HG02885 (cell line): ENCODE results near the gene MYL2.
"Not testable (repeated sequence)": the region's sequence is repeated elsewhere in the genome, so short reads cannot be mapped to it uniquely, and the experiment has no call there.

Experiments
- ATAC-seq: cut with Tn5 transposase; IDR thresholded peaks from one replicate; pipeline ENCODE4 v1.9.1; 2021; ENCODE audit warnings: mild to moderate bottlenecking; ENCODE audit not compliant: unreplicated experiment, poor library complexity

MYL2 gene, protein sequence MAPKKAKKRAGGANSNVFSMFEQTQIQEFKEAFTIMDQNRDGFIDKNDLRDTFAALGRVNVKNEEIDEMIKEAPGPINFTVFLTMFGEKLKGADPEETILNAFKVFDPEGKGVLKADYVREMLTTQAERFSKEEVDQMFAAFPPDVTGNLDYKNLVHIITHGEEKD

DNA sequence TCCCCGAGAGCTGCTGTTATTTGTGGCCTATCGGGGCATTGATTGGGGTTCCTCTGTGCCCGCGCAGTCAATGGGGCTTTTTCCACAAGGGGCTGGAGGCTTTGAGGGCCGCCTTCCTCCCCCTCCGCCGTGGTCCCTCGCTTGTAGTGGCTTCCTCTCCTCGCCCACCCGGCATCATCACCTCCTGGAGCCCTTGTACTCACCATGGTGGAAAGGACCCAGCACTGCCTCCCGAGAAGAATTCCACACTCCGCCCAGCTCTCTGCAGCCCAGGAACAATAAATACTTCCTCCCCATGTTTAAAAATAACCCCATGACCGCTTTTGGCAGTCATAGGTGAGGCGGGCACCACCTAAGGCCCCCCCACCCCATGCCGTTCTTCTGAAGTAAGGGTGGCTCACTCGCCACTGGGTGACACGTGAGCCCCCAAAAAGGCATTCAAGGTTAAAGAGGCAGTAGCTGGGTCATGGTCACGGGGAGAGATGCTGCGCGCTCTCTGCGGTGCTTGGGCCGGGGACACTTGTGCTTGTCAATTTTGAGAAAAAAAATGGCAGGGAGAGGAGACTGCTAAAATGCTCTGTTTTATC, at the start of gene MYL2:
MYL2 (minus strand) TSS at position 256 of the 587 bp plus-strand sequence; CDS start at position 206, 50 bp downstream.
- no peak for ATAC-seq

DNA sequence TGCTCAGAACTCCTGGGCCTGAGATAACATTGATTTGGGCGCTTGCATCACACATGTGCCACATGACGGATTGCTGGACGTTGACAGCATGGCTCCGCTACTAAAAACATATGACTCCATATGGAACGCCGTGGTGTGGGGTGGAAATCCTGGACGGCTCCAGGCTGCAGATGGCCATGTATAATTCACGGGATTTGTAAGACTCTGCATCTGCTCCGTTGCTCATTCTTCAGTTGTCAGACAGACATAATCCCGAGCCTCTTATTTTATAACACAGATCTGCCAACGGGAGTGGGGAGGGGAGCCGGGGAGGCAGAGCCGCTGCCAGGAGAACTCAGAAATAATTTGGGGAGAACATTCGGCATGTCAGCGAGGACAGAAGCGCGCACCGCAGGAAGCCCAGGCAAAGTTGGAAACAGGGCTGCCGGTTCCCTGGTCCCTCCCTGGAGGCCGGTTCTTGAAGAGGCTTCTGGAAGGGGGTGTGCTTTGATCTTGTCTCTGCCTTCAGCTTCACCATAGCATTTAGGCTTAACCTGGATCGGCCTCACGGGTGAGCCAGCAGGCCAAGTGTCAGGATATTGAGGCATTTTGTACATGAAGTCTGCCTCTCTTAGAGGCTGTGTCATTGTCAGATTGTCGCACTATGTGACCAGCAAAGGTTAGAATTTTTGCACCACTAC, 45.8 kb upstream of the MYL2 start:
- ATAC-seq, result no peak

DNA sequence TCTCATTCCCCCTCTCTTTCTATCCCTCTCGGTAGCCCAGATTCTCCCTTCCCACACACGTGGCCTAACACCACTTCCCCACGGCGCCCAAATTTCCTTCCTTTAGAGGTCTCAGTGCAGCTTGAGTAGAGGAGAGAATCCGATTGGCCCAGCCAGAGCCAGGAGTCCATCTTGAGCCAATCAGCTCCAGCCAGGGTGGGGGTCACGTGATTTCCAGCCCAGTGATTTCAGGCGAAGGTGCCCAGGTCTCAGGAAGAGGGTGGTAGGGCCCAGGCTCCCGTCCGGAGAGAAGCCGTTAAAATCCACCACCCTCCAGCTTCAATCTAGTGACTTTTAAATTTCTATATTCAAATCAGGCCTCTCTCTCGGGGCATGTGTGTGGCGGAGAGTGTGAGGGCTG, 45.2 kb upstream of the MYL2 start:
- no peak for ATAC-seq

DNA sequence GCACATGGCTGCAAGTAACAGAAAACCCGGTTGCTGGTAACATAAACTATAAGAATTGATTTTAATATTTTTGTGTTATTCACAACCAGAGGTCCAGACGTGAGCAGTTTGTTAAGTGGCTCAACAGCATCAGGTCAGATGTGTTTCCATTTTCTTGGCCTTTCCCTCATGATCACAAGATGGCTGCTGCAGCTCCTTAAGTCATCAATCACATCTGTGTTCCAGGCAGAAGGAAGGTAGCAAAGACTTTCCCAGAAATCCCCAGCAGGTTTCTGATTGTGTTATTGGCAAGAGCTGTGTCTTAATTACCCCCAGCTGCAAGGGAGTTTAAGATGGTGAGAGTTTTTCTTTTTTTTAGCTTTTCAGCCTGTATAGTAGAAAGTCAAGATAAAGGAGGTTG, 40.4 kb upstream of the MYL2 start:
- no peak for ATAC-seq

DNA sequence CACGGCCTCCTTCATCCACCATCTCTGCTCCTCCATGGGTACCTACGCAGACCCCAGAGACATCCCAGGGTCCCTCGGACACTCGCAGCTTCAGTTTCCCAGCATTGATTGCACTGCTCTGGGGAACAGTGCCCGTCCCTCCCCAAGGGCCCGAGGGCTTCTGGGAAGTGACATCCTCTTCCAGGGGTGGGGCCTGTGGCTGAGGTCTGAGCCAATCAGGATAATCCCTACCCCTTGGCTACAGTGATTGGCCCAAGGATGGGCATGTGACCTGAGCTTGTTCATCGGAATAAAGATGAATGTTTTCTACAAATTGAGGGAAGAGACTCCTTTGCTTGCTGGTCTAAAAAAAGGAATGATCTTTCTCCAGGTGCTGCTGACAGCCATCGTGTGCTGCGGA, 37.3 kb upstream of the MYL2 start:
- ATAC-seq, result no peak

DNA sequence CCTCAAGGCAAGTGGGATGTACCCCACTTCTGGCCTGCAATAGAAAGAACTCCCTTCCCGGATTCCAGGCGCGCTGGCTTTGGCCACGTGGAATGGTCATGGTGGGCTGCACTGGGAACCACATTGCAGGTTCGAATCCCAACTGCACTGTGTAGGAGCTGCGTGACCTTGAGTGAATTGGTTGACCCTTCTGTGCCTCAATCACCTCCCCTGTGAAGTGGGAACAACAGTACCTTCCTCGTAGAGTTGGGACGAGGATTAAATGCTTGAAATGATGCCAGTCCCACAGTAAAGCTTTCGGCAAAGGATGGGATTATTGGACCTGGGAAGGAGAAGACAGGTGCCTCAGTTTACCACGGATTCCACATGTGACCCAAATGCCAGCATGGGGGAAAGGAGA, 36.8 kb upstream of the MYL2 start:
- no peak for ATAC-seq

DNA sequence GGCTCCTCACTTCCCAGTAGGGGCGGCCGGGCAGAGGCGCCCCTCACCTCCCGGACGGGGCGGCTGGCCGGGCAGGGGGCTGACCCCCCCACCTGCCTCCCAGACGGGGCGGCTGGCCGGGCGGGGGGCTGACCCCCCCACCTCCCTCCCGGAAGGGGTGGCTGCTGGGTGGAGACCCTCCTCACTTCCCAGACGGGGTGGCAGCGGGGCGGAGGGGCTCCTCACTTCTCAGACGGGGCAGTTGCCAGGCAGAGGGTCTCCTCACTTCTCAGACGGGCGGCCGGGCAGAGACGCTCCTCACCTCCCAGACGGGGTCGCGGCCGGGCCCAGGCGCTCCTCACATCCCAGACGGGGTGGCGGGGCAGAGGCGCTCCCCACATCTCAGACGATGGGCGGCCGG, 30.5 kb upstream of the MYL2 start:
- not testable (repeated sequence) for ATAC-seq

DNA sequence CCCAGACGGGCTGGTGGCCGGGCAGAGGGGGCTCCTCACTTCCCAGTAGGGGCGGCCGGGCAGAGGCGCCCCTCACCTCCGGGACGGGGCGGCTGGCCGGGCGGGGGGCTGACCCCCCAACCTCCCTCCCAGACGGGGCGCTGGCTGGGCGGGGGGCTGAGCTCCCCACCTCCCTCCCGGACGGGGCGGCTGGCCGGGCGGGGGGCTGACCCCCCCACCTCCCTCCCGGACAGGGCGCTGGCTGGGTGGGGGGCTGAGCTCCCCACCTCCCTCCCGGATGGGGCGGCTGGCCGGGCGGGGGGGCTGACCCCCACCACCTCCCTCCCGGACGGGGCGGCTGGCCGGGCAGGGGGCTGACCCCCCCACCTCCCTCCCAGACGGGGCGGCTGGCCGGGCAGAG, 30.1 kb upstream of the MYL2 start:
- not testable (repeated sequence) for ATAC-seq

DNA sequence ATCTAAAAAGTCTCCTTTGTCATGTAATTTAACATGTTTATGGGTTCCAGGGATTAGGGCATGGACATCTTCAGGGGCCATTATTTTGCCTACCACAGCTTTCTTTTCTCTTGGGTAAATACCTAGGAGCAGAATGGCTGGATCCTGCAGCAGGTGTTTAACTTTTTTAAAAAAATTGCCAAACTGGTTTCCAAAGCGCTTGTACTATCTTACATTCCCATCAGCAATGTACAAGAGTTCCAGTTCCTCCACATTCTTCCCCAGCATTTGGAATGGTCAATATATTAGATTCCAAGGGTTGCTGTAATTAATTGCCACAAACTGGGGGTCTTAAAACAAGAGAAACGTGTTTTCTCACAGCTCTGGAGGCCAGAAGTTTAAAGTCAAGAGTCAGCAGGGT, 27.7 kb upstream of the MYL2 start:
- no peak for ATAC-seq

DNA sequence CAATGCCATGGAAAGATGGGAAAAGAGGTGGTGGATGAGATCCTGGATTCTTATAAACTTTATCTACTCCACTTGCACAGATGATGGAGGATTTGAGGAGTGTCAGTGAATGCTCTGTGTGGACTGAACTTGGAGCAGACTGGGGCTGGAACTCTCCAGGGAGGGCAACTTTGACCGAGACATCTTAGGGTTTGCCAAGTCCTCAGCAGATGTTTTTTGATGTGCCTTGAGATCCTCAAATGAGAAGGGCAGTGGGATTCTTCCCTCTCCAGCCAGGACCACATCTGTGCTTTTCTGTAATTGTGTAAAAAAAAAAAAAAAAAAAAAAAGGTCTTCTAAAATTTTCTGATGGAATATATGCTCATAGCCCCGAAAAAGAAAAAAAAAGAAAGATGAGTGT, 23.0 kb upstream of the MYL2 start:
- ATAC-seq, result no peak

DNA sequence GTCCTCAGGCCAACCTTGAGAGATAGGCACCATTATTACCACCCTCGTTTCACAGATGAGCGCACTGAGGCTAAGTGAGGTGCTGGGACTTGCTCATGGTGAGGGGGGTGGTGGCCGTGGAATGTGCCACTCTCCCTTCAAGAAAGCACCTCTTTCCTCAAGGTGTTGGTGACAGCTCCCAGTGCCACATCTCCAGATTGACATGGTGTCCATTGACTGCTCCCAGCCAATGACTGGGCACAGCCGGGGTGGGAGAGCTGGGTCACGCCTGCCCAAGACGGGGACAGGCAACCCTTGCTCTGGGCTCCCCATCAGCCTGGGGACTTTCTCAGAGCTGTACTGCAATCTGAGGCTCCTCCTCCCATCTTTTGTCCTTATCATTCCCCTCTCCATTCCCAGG, 21.0 kb upstream of the MYL2 start:
- no peak for ATAC-seq

DNA sequence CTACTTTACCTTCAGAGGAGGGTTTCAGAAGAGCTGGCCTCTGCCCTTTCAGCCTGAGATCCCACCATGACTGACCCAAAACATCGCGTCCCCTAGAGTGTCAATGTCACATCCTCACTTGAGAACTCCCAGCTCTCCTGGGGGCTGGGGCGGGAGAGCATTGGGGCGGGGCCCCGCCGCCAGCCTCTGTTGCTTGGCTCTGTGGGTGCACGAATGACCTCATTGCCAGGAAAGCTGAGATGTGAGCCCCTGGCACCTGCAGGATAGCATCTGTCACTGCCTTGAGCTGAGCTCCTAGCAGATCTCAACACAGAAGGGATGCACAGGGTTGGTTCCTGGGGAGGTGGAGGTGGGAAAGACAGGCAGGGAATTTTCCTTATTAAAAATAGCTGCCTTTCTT, 20.6 kb upstream of the MYL2 start:
- no peak for ATAC-seq

DNA sequence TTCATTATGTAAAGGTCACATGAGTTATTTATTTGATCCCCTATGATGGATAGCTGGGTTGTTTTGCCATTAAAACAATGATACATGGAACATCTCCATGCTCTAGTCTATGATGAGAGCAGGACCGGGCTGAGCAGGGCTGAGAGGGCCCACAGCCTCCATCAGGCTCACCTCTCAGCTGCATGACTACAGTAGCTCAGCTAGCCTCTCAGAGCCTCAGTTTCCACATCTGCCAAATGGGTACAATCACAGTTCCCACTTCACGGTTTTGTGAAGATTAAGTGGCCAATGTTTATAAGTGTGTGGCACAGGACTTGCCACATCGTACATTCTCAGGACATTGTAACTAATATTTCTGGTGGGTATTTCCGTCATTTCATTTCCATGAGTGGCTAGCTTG, 19.9 kb upstream of the MYL2 start:
- ATAC-seq, result no peak

DNA sequence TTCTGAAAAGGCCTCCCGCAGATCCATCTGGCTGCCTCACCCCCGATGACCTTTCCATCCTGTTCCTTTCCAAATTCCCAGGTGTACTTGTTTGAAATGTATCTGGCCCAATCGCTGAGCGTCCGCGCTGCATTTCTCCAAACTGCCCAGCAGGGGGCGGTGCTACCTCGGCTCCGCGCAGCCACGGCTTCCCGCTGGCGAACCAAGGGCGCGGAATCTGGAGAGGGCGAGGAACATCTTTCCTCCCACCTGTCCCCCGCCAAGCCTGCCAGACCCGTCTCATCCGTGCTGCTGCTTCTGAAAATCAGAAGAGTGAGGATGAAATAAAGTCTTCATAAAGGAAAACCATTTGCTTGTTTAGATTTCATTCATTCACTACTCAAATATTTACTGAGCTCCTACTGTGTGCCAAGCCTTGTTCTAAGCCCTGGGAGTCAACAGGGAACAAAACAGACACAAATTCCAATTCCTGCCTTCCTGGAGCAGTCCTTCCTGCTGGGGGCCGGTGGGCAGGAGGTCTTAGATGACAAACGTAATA, 16.8 kb upstream of the MYL2 start:
- no peak for ATAC-seq

DNA sequence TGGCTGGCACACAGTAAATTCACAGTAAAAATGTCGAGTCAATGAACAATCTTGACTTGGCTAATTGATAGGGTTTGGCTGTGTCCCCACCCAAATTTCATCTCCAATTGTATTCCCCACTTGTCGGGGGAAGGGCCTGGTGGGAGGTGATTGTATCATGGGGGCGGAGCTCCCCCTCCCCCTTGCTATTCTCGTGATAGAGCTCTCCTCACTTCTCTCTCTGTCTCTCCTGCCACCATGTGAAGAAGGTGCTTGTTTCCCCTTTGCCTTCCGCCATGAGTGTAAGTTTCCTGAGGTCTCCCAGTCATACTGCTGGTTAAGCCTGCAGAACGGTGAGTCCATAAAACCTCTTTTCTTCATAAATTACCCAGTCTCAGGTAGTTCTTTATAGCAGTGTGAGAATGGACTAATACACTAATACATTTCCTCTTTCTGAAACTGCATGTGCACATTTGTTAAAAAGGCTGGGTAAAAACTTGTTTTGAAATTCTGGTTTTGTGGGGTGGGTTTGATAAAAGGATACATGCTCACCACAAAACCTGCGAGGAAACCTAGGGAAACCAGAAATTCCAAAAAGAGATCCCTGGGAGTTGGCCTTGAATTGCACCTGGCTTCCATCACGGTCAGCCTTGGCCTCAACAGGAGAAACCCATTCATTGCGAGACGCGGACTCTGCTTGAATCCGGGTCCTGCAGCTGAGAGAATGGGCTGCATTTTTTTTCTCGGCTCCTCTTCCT, 16.2 kb upstream of the MYL2 start:
- ATAC-seq, result no peak

DNA sequence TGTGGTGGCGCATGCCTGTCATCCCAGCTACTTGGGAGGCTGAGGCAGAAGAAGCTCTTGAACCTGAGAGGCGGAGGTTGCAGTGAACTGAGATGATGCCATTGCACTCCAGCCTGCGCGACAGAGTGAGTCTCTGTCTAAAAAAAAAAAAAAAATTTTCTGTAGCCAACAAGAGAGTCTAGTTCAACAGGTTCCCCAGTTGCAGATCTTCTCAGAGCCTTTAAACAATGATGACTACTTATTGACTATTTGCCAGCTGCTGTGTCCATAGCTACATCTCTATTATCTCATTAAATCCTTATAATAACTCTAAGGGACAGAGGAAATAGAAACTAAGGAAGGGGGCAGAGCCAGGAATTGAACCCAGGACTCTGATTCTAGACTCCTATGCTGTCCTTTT, 15.2 kb upstream of the MYL2 start:
- ATAC-seq, result no peak

DNA sequence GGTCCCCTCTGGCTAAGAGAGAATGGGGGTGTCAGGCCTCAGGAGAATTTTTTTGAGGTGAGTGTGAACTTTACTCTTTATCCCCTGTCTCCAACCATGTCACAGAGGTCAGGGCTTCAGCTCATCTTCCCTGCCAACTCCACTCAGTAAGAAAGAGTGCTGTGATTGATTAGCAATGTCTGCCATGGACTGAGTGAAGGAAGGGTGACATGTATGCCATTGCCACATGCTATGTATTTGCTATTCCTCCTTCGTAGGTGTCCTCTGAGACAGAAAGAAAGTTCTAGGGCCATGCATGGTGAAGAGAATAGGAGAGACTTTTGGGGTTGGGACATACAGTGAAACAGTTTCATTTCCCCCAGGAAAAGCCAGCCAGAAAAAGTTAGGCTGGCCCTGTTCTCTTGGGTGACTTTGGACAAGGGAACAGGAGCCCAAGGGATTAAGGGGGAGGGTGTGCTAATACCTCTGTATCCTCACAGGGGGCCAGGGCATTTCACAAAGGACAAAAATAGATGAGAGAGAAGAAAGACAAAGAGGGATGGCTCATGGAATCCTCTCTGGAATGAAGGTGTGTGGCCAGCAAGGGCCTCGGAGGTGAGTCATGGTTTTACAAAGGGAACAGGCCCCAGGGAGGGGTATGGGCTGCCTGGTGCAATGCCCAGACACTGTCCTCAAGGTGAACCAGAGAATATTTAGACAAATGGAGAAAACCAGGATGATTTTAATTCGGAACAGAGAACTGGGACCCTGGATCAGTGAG, 13.9 kb upstream of the MYL2 start:
- ATAC-seq, result no peak

DNA sequence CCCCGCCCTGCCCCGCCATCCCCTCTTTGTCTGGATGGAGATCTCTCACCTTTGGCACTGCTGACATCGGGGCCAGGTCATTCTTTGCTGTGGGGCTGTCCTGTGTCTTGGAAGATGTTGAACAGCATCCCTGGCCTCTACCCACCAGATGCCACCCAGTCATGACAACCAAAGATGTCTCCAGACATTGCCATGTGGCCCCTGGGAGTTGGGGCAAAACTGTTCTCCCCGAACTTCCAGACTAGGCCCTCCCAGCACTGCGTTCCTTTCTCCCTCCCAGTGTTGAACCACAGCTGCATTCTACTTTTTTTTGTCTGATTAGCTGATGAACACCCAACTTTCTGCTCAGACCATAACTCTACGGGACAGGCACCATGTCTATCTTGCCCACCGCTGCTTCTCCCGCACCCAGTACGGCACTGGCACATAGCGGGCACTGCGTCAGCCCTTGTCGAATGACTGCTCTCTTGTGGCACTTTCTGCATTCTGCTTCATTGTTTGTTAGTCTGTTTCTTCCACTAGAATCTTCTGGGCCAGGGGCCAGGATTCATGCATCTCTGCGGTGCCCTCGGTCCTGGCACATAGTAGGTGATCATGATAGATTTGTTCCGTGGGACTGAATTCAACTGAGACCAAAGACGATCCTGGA, 13.1 kb upstream of the MYL2 start:
- no peak for ATAC-seq

DNA sequence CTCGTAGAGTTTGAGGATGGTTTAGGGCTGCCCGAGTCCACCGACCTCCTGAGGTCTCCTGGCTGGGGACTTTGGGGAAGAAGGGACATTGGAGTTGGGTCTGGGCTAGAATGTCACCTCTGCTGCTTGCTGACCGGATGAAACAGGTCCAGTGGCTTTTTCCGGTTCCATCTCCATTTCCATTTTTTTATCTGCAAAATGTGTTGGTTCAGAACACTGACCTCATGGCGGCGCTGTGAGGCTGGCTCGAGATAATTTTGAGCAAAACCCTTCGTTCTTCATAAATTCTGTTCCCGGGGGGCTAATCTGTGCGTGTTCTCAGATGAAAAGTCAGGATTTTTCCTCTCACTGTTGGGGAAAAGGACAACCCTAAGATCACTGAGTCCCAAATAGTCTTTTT, 11.7 kb upstream of the MYL2 start:
- no peak for ATAC-seq

DNA sequence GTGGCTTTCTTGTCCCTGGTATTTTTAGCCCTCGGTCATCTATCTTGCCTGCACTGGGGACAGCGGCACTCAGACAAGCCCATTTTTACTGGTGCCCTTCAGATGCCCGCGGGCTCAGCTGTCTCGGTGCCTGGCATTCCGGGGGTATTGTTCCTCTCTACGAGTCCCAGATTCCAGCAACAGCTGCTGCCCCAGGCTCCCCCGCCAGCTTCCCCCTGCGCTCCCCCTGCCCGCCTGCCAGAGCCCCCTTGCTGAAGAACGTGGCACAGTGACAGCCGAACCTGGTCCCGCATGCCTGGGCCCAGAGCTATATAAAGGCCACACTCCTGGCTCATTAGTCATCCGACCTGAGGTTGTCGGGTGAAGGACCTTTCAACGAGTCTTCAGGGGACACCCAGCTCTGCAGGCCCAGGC, 10.9 kb upstream of the MYL2 start:
- ATAC-seq, result no peak
